Mucosa of gallbladder (tissue), 1 donor: ENCODE data around the gene NCKAP1. TPM values are rescaled to one million over a fixed set of nuclear protein-coding genes. Genes with fewer than 3 reads are reported as not detected.

Experiments
- DNase-seq: peaks from one replicate; pipeline ENCODE4 v3.0.0-alpha.2; 2020; ENCODE audit warnings: low spot score
- total RNA-seq: library from RNA; stranded (reverse); gene quantifications from one replicate; pipeline ENCODE4 v1.2.1, GENCODE V29; 2021
- donor health status: DM: no; HTN: no; CAD: no.

Gene NCKAP1
- total RNA-seq, 1 donor from 2014 or later = 127 TPM

- DNase-seq = no peak
Measured at GRCh38 chr2:182951948-182952663, 86.2 kb downstream of the NCKAP1 start.

GRCh38 chr2:182950546-182950945, 87.7 kb downstream of the NCKAP1 start:
- no peak for DNase-seq

- no peak for DNase-seq
Measured at GRCh38 chr2:182949572-182950189, 88.6 kb downstream of the NCKAP1 start.

- DNase-seq = no peak
Measured at GRCh38 chr2:182949052-182949451, 89.2 kb downstream of the NCKAP1 start.

GRCh38 chr2:182946958-182947369, 91.3 kb downstream of the NCKAP1 start:
- DNase-seq = no peak

- no peak for DNase-seq
Measured at GRCh38 chr2:182943339-182943738, 94.9 kb downstream of the NCKAP1 start.

GRCh38 chr2:182942756-182943155, 95.5 kb downstream of the NCKAP1 start:
- DNase-seq = no peak

- no peak for DNase-seq
Measured at GRCh38 chr2:182941919-182942318, 96.3 kb downstream of the NCKAP1 start.

- no peak for DNase-seq
Measured at GRCh38 chr2:182941121-182941722, 97.0 kb downstream of the NCKAP1 start.

- no peak for DNase-seq
Measured at GRCh38 chr2:182937870-182938269, 100.4 kb downstream of the NCKAP1 start.

GRCh38 chr2:182933629-182934028, 104.6 kb downstream of the NCKAP1 start:
- no peak for DNase-seq

GRCh38 chr2:182929972-182930371, 108.3 kb downstream of the NCKAP1 start:
- no peak for DNase-seq

- no peak for DNase-seq
Measured at GRCh38 chr2:182924306-182924705, 114.0 kb downstream of the NCKAP1 start.

- no peak for DNase-seq
Measured at GRCh38 chr2:182921234-182921633, 117.0 kb downstream of the NCKAP1 start.

- no peak for DNase-seq
Measured at GRCh38 chr2:182920631-182921056, 117.6 kb downstream of the NCKAP1 start.

GRCh38 chr2:182920089-182920488, 118.2 kb downstream of the NCKAP1 start:
- DNase-seq = no peak

- DNase-seq = no peak
Measured at GRCh38 chr2:182918961-182919652, 119.2 kb downstream of the NCKAP1 start.

GRCh38 chr2:182917924-182918323, 120.3 kb downstream of the NCKAP1 start:
- DNase-seq = no peak

GRCh38 chr2:182916417-182916816, 121.8 kb downstream of the NCKAP1 start:
- no peak for DNase-seq

- no peak for DNase-seq
Measured at GRCh38 chr2:182915369-182916326, 122.6 kb downstream of the NCKAP1 start.

- no peak for DNase-seq
Measured at GRCh38 chr2:182914852-182915251, 123.4 kb downstream of the NCKAP1 start.
